ENCODE measurements around the gene REPS2.
A peak's percentile ranks its signal among the peaks of the same experiment; 100 is the strongest.
"Not testable (repeated sequence)": the region's sequence is repeated elsewhere in the genome, so short reads cannot be mapped to it uniquely, and the experiment has no call there.

The REPS2 gene

DNA sequence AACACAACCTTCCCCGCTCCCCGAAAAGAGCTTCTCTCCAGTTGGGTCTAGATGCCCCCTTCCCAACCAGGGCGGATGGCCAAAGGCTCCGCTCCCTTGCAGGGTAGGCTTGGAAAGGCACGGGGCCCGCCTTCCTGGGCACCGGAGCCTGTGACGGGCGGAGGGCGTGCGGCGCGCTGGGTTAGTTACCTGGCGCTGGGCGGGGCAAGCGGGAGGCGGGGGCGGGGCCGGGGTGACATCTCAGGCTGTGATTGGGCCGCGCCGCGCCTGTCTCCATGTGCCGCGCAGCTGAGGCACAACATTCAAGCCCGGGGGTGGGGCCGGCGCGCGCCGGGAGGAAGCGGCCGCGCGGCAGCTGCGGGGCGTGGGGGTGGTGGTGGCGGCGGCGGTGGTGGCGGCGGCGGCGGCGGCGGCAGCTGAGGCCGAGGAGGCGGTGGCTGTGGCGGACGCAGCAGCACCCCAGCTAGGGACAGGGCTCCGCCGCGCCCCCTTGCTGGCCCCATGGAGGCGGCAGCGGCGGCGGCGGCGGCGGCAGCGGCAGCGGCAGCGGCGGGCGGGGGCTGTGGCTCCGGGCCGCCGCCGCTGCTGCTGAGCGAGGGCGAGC is at the start of gene REPS2:
Gene REPS2 (plus strand): TSS at position 298 of the 604 bp plus-strand sequence. CDS start 204 bp downstream, at position 502.
- peak; percentile 88 for DNase-seq

DNA sequence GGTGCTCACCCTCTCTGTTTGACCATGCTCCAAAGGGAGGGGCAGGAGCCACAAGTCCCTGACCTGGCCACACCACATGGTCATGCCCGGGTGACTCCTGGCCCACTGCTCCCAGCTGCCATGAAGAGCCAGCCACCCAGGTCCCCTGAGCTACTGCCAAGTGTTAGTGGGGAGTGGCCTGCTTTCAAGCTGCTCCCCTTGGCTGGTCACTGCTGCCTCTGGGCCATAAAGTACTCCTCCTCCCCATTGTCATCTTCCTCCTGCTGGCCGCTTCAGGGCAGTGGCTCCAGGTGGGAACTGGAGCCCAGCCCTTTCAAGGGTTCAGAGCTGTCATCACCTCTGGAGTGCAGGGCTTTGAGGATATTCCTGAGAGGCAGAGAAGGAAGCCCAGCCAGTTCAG is 49.0 kb upstream of the REPS2 start:
- no peak for DNase-seq

GRCh38 chrX:16903274-16904022 is 43.0 kb upstream of the REPS2 start:
- no peak for DNase-seq

GRCh38 chrX:16910376-16910775 is 36.1 kb upstream of the REPS2 start:
- no peak for DNase-seq

DNA sequence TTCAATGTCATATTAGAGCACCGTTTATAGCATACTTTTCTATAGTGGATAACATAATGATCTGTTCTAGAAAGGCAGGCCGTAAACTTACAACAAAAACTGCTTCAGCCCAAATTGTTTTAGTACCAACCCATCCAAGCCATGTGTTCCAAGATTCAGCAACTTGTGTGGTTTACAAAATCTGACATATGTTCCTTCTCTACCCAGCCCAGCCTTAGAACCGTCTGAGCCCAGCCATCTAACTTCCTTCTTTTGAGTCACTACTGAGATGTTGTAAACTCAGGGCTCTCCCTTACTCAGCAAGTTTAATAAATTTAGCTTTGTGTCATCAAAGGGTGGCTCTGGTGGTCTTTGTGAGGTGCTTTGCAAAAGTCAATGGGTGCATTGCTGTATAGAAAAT is 32.4 kb upstream of the REPS2 start:
- DNase-seq, result no peak

- no peak for DNase-seq
Observed at GRCh38 chrX:16916561-16916960, 29.9 kb upstream of the REPS2 start.

- DNase-seq, result no peak
Observed at GRCh38 chrX:16917120-16917519, 29.3 kb upstream of the REPS2 start.

DNA sequence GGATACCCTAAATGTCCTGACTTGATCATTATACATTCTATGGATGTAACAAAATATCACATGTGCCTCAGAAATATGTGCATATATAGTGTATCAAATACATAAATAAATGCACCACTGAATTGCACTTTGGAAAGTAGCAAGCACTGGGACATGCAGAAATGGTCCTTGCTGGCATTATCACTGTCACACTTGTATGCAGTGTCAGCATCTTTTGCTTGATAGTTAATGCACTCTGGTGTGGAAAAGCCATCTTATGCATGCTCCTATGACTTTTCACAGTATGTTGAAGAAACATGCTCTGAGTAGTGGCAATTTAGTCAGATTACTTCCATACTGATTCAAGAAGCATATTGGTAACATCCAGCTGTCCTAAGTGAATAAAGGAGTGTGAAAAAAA is 27.5 kb upstream of the REPS2 start:
- DNase-seq, result no peak

DNA sequence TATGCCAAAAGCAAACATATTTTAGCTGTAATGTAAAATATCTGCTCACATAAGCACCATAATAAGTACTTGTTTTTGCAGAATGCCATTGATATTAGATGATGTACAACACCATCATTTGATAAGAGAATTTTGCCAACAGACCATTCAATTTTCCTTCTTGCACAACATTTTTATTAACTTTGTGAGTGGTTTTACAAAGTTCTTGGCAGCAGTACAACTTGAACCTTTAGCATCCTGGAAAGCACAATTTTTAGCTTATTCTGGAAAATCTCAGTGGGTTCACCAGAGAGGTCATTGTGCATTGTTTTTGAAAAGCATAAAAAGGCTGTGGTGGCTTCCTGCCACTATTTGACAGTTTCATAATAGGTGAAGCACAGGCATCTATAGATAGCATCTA is 26.4 kb upstream of the REPS2 start:
- no peak for DNase-seq

GRCh38 chrX:16923157-16923556 is 23.3 kb upstream of the REPS2 start:
- DNase-seq, result no peak

- no peak for DNase-seq
Observed at GRCh38 chrX:16924631-16925480, 21.6 kb upstream of the REPS2 start.

DNA sequence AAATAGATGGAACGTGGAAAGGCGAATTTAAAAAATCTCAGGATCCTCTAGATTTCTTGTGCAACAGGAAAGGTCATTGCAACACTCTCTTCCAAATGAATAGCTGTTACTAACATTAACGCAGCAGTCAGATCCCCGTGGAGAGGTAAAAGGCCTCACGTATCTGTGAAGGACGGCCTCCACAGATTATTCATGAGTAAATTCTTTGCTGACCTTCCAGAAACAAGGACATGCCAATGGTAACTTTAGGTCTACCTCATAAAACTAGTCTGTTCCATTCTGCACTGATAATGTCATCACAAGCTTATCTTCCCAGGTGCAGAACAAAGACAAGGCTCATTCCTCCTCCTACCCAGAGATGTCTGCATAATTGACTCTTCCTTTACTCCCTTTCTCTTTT is 16.1 kb upstream of the REPS2 start:
- DNase-seq, result no peak

DNA sequence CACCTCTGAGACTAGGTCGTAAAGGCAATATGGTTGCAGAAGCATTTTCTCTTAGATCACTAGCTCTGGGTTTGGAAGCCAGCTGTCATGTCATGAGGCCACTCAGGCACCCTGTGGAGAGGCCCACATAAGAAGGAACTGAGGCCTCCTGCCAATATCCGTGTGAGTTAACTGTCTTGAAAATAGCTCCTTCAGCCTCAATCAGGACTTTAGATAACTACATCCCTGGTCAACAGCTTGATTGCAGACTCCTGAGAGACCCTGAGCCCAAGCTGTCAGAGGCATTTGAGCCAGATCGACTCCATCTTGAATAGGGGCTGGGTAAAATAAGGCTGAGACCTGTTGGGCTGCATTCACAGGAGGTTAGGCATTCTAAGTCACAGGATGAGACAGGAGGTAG is 15.1 kb upstream of the REPS2 start:
- DNase-seq, result no peak

GRCh38 chrX:16931855-16932575 is 14.4 kb upstream of the REPS2 start:
- DNase-seq, result no peak

DNA sequence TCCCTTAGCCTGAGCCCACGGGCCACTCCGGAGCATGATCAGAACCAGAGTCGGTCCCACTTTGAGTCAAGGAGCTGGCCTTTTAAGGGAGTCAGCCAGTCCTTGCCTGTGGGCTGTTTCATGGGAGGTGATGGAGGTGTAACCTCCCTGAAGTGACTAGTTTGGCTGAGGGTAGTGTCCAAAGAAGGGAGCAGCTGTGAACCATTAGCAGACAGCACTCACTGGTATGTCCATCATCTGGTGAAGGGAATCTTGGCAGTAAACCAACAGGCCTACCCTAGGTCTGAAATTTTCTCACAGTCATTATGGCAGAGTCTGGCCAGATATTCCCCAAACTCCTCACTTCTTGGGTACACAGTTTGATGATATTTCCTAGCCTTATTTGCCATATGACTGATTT is 12.3 kb upstream of the REPS2 start:
- DNase-seq, result no peak

GRCh38 chrX:16946971-16947562 is 609 bp downstream of the REPS2 start:
- DNase-seq, result peak; percentile 15

GRCh38 chrX:16950423-16950822 is 4.0 kb downstream of the REPS2 start:
- no peak for DNase-seq

DNA sequence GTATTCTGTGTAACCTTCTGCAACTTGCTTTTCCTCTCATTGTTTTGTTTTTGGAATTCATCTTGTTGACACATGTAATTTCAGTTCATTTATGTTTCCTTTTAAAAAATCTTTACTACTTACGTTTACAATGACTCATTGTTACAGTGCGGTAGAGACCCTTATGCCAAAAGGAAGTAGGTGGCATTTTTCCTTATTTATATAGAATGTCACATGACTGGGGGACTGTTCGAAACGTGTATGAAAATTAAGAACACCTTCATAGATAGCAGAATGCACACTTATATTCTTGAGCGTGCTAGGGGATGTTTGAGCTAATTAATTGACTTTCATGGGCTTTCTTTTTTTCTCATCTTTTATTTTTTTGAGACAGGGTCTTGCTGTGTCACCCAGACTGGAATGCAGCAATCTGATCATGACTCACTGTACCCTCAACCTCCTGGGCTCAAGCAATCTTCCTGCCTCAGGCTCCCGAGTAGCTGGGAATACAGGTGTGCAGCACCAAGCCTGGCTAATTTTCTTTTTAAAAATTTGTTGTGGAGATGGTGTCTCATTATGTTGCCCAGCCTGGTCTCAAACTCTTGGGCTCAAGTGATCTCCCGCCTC is 7.3 kb downstream of the REPS2 start:
- DNase-seq, result no peak

- no peak for DNase-seq
Observed at GRCh38 chrX:16957751-16958150, 11.3 kb downstream of the REPS2 start.

DNA sequence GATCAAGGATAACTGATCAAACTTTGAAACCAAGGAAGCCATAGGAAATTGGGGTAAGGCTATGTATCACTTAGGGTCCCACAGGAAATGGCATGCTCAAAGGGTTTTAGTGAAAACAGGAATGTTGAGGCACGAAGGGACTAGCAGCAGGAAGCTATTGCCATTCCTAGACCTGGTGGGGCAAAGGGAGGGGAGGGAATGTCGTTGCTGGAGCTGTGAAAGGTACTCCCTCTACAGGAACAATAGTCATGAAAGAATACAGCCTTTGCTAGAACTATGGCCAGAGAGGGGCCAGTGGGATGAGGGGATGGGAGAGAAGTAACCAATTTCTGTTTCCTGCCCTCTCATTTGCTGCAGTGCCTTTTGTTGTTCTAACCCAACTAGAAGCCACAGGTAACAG is 11.9 kb downstream of the REPS2 start:
- DNase-seq, result no peak

- not testable (repeated sequence) for DNase-seq
Observed at GRCh38 chrX:16962661-16963060, 16.2 kb downstream of the REPS2 start.

GRCh38 chrX:16963216-16963615 is 16.8 kb downstream of the REPS2 start:
- no peak for DNase-seq

Data from CD4-positive, alpha-beta T cell treated with Interleukin-17A for 4 hours (primary cell).